GM06990 (cell line): Measurements from ENCODE around the gene ATG3.

Experiments used
- DNase-seq: peaks from one replicate; pipeline ENCODE4 v3.0.0-alpha.2; 2011; ENCODE audit not compliant: insufficient read length; ENCODE audit errors: extremely low read depth
- H3K27me3 ChIP-seq: replicated peaks from 2 replicates; pipeline ENCODE4 v1.6.0; 2011; ENCODE audit warnings: low read length; ENCODE audit not compliant: control insufficient read depth, insufficient read depth
- H3K36me3 ChIP-seq: 2 replicates; pipeline ENCODE4 v1.5.1; 2011; ENCODE audit warnings: low read length; ENCODE audit not compliant: control insufficient read depth, insufficient read depth
- H3K4me3 ChIP-seq: replicated peaks from 2 replicates; pipeline ENCODE4 v1.5.1; 2011; ENCODE audit warnings: low read depth, mild to moderate bottlenecking, control low read depth, low read length
- TF ChIP-seq, protein P1 (sequence below): IDR thresholded peaks from 2 replicates; pipeline ENCODE4 v1.5.1; 2011; ENCODE audit warnings: low read length, control low read depth, mild to moderate bottlenecking, inconsistent platforms; ENCODE audit not compliant: insufficient read depth, poor library complexity, severe bottlenecking

ATG3 gene

DNA sequence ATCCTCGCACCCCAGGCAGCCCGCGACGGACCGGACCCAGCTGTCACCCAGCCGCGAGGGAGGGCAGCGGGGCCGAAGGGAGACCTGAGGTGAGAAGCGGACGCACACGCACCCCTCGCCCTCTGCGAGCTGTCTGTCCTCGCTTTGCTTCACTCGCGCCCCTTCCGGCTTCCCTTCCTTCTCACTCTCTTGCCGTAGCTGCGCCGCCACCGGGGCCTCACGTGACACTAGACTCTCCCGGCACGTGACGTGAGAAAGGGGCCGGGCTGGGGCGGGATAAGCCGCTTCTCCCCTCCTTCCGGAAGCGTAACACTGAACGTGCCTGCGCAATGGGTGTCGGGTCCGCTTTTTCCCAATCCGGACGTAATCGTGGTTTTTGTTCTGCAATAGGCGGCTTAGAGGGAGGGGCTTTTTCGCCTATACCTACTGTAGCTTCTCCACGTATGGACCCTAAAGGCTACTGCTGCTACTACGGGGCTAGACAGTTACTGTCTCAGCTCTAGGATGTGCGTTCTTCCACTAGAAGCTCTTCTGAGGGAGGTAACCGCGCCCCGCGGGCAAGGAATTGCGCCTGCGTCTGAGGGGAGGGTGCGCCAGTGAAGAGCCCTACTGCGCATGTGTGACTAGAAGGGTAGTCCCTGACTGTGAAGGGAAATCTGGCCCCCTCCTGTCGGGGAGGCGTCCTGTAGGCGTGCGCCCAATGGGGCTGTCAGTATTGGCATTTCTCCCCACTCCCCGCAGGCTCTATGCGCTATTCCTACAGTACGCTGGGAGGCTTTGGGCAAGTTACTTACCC is at the start of gene ATG3, which contains the start of gene SLC35A5:
Gene ATG3 (minus strand): TSS at position 229 of the 796 bp plus-strand sequence. CDS start 434 bp downstream, outside the sequence.
Gene SLC35A5 (plus strand): TSS at position 312 of the 796 bp plus-strand sequence. CDS start 1,359 bp downstream, outside the sequence.
- Histone ChIP-seq H3K36me3 (peaks cover 2% of the 10 kb centered on the region; the same call in 1 of the 2 replicates), H3K27me3 (no peaks in the 10 kb centered on the region), H3K4me3 (peak within 1 kb of the TSS; percentile 97)
- DNase-seq, result peak; percentile 98
- TF ChIP-seq, protein P1, sequence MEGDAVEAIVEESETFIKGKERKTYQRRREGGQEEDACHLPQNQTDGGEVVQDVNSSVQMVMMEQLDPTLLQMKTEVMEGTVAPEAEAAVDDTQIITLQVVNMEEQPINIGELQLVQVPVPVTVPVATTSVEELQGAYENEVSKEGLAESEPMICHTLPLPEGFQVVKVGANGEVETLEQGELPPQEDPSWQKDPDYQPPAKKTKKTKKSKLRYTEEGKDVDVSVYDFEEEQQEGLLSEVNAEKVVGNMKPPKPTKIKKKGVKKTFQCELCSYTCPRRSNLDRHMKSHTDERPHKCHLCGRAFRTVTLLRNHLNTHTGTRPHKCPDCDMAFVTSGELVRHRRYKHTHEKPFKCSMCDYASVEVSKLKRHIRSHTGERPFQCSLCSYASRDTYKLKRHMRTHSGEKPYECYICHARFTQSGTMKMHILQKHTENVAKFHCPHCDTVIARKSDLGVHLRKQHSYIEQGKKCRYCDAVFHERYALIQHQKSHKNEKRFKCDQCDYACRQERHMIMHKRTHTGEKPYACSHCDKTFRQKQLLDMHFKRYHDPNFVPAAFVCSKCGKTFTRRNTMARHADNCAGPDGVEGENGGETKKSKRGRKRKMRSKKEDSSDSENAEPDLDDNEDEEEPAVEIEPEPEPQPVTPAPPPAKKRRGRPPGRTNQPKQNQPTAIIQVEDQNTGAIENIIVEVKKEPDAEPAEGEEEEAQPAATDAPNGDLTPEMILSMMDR, result no peak

DNA sequence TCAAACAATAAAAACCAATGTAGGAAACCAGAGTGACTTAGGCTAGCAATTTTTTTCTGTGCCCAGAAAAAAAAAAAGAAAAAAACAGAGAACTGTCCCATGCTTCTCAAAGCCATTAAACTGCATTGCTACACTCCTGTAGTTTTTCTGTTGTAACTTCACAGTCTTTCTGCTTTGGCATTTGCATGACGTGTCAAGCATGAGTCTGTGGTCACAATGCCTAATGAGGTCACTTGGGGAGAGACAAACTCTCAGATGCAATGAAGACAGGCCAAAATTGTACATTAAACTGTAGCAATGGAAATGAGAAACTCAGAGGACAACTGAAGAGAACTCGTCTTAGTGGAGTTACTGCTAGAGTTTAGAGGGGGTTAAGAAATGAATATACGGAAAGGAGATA is 48.4 kb upstream of the ATG3 start:
- H3K36me3 ChIP-seq, result no peaks in the 10 kb centered on the region
- no peaks in the 10 kb centered on the region; the same call in 1 of the 2 replicates for H3K27me3 ChIP-seq
- no peak overlapping the region for H3K4me3 ChIP-seq
- DNase-seq, result no peak
- TF ChIP-seq, protein P1, result no peak

GRCh38 chr3:112607863-112608262 is 46.1 kb upstream of the ATG3 start:
- no peak for DNase-seq
- Histone ChIP-seq H3K27me3 (no peaks in the 10 kb centered on the region; the same call in 1 of the 2 replicates), H3K36me3 (no peaks in the 10 kb centered on the region), H3K4me3 (no peak overlapping the region)
- TF ChIP-seq, protein P1, result no peak

DNA sequence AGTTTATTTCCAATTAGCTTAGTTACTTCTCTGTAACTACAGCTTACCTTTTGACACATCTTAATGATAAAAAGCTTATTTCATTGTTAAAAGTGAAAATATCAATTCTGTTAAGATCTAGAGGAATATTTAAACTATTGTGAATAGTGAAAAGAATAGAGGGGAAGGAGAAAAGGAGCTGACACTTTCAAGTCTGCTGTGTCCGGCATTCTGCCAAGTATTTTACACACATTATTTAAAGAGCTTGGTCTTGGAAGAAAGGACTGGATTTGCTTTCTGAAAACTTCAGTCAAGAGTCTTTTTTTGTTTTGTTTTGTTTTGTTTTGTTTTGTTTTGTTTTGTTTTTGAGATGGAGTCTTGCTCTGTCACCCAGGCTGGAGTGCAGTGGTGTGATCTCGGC is 44.3 kb upstream of the ATG3 start:
- H3K36me3 ChIP-seq, result no peaks in the 10 kb centered on the region
- H3K27me3 ChIP-seq, result no peaks in the 10 kb centered on the region
- H3K4me3 ChIP-seq, result no peak overlapping the region
- DNase-seq, result no peak
- TF ChIP-seq, protein P1, result no peak

GRCh38 chr3:112605285-112605684 is 43.5 kb upstream of the ATG3 start:
- DNase-seq, result no peak
- no peaks in the 10 kb centered on the region for H3K27me3 ChIP-seq
- H3K4me3 ChIP-seq, result no peak overlapping the region

More at GRCh38 chr3:112605285-112605684, 43.5 kb upstream of the ATG3 start:
- H3K36me3 ChIP-seq, result no peaks in the 10 kb centered on the region
- TF ChIP-seq, protein P1, result no peak
